Stimulated activated CD8-positive, alpha-beta memory T cell treated with anti-CD3 and anti-CD28 coated beads, Interleukin-15, amount 100 ng/mL, for 48 hours (primary cell): ENCODE measurements around the gene TMEM161A.
"Not testable (repeated sequence)": the region's sequence is repeated elsewhere in the genome, so short reads cannot be mapped to it uniquely, and the experiment has no call there.

Experiments
- DNase-seq, 2 donors: peaks; one replicate each; pipeline ENCODE4 v3.0.0-alpha.2; 2020; ENCODE audit warnings: low read depth in 2 of 2

TMEM161A gene

GRCh38 chr19:19155495-19156219, 17.4 kb upstream of the TMEM161A start:
- no peak for DNase-seq

GRCh38 chr19:19154768-19155494, 16.7 kb upstream of the TMEM161A start:
- DNase-seq: no peak

- DNase-seq: no peak
Measured at GRCh38 chr19:19152668-19153384, 14.5 kb upstream of the TMEM161A start.

GRCh38 chr19:19151418-19151817, 13.1 kb upstream of the TMEM161A start:
- no peak for DNase-seq

GRCh38 chr19:19149435-19149834, 11.2 kb upstream of the TMEM161A start:
- DNase-seq: no peak

GRCh38 chr19:19148504-19148903, 10.2 kb upstream of the TMEM161A start:
- DNase-seq: not testable (repeated sequence)

GRCh38 chr19:19147344-19147743, 9.1 kb upstream of the TMEM161A start:
- no peak for DNase-seq

GRCh38 chr19:19146865-19147264, 8.6 kb upstream of the TMEM161A start:
- no peak for DNase-seq

- peak; percentile 67 to 68 for DNase-seq
Measured at GRCh38 chr19:19145684-19146608, 7.7 kb upstream of the TMEM161A start.

- no peak for DNase-seq
Measured at GRCh38 chr19:19145281-19145680, 7.0 kb upstream of the TMEM161A start.

- DNase-seq: no peak
Measured at GRCh38 chr19:19142347-19142746, 4.1 kb upstream of the TMEM161A start.

GRCh38 chr19:19140476-19140875, 2.2 kb upstream of the TMEM161A start:
- DNase-seq: no peak

- no peak for DNase-seq
Measured at GRCh38 chr19:19139876-19140229, 1.6 kb upstream of the TMEM161A start.

GRCh38 chr19:19137556-19138108, 646 bp downstream of the TMEM161A start:
- DNase-seq: no peak

GRCh38 chr19:19135713-19136112, 2.6 kb downstream of the TMEM161A start:
- not testable (repeated sequence) for DNase-seq

GRCh38 chr19:19134687-19135158, 3.6 kb downstream of the TMEM161A start:
- DNase-seq: peak in 1 of 2 donors; percentile 21

- DNase-seq: no peak
Measured at GRCh38 chr19:19133985-19134384, 4.3 kb downstream of the TMEM161A start.

- DNase-seq: no peak
Measured at GRCh38 chr19:19132912-19133311, 5.4 kb downstream of the TMEM161A start.

GRCh38 chr19:19131989-19132388, 6.3 kb downstream of the TMEM161A start:
- no peak for DNase-seq

GRCh38 chr19:19126102-19126501, 12.2 kb downstream of the TMEM161A start:
- no peak for DNase-seq

- no peak for DNase-seq
Measured at GRCh38 chr19:19123386-19123785, 14.9 kb downstream of the TMEM161A start.
